Neuronal stem cell (in vitro differentiated cells): Measurements from ENCODE around the gene BIRC6.

Experiments used
- DNase-seq: peaks from one replicate; pipeline ENCODE4 v3.0.0-alpha.2; 2013; ENCODE audit warnings: low spot score
- H2AFZ ChIP-seq: one replicate; pipeline ENCODE4 v1.6.1; 2013; ENCODE audit warnings: mild to moderate bottlenecking, low read length, inconsistent platforms
- H2AK5ac ChIP-seq: 2 replicates; pipeline ENCODE4 v1.6.1; 2013; ENCODE audit warnings: low read depth, mild to moderate bottlenecking, inconsistent platforms, low read length, moderate library complexity, mixed read lengths
- H2BK120ac ChIP-seq: 2 replicates; pipeline ENCODE4 v1.6.1; 2013; ENCODE audit warnings: low read depth, mild to moderate bottlenecking, inconsistent platforms, low read length, moderate library complexity, mixed read lengths
- H2BK12ac ChIP-seq: one replicate; pipeline ENCODE4 v1.6.1; 2013; ENCODE audit warnings: low read length, inconsistent platforms
- H2BK15ac ChIP-seq: 2 replicates; pipeline ENCODE4 v1.6.1; 2013; ENCODE audit warnings: mild to moderate bottlenecking, low read length, inconsistent platforms, mixed read lengths
- H2BK5ac ChIP-seq: one replicate; pipeline ENCODE4 v1.6.1; 2013; ENCODE audit warnings: inconsistent platforms, mild to moderate bottlenecking, low read length, moderate library complexity
- H3K14ac ChIP-seq: one replicate; pipeline ENCODE4 v1.6.1; 2013; ENCODE audit warnings: low read length, inconsistent platforms
- H3K18ac ChIP-seq: 2 replicates; pipeline ENCODE4 v1.6.1; 2013; ENCODE audit warnings: low read length, inconsistent platforms
- H3K23ac ChIP-seq: 2 replicates; pipeline ENCODE4 v1.6.1; 2013; ENCODE audit warnings: low read depth, mild to moderate bottlenecking, mixed read lengths, low read length, inconsistent platforms; ENCODE audit not compliant: poor library complexity
- H3K27ac ChIP-seq: replicated peaks from 3 replicates; pipeline ENCODE4 v1.5.1; 2013; ENCODE audit warnings: low read length, inconsistent platforms
- H3K27me3 ChIP-seq, 3 experiments: 2 replicates each; pipeline ENCODE4 v1.6.1; 2013; ENCODE audit warnings: low read length in 3 of 3, mild to moderate bottlenecking in 2 of 3, inconsistent platforms in 1 of 3, low read depth in 1 of 3, mixed read lengths in 1 of 3, moderate library complexity in 1 of 3; ENCODE audit not compliant: control insufficient read depth in 3 of 3, insufficient read depth in 3 of 3
- H3K36me3 ChIP-seq, 2 donors: replicated peaks in 1 of 2; 2 replicates each; pipeline ENCODE4 v1.6.1; 2013; ENCODE audit warnings: low read length in 2 of 2; ENCODE audit not compliant: control insufficient read depth in 2 of 2, insufficient read depth in 2 of 2
- H3K4ac ChIP-seq: 2 replicates; pipeline ENCODE4 v1.6.1; 2013; ENCODE audit warnings: inconsistent platforms, mild to moderate bottlenecking, low read length, moderate library complexity
- H3K4me1 ChIP-seq, 2 donors: 1 replicate in 1 of 2; 2 replicates in 1 of 2; pipeline ENCODE4 v1.6.1; 2013; ENCODE audit warnings: low read length in 2 of 2, low read depth in 1 of 2; ENCODE audit not compliant: control insufficient read depth in 2 of 2, insufficient read depth in 1 of 2
- H3K4me2 ChIP-seq: one replicate; pipeline ENCODE4 v1.6.1; 2013; ENCODE audit warnings: mild to moderate bottlenecking, low read length, inconsistent platforms; ENCODE audit not compliant: insufficient read depth, poor library complexity, severe bottlenecking
- H3K4me3 ChIP-seq, 2 donors: 2 replicates each; pipeline ENCODE4 v1.5.1; 2013; ENCODE audit warnings: low read length in 2 of 2, mild to moderate bottlenecking in 2 of 2, inconsistent platforms in 1 of 2, moderate library complexity in 1 of 2
- H3K79me1 ChIP-seq: one replicate; pipeline ENCODE4 v1.6.1; 2013; ENCODE audit warnings: low read depth, mild to moderate bottlenecking, inconsistent platforms, low read length, moderate library complexity
- H3K9ac ChIP-seq: one replicate; pipeline ENCODE4 v1.6.1; 2013; ENCODE audit warnings: mild to moderate bottlenecking, low read depth, low read length, inconsistent platforms; ENCODE audit not compliant: poor library complexity
- H3K9me3 ChIP-seq, 2 donors: replicated peaks in 1 of 2; 2 replicates each; pipeline versions ENCODE3 to v1.6.1; 2013; ENCODE audit warnings: low read length in 2 of 2, mild to moderate bottlenecking in 2 of 2, inconsistent platforms in 1 of 2, low read depth in 1 of 2, mixed read lengths in 1 of 2, moderate library complexity in 1 of 2; ENCODE audit not compliant: control insufficient read depth in 2 of 2, insufficient read depth in 1 of 2
- H4K8ac ChIP-seq: one replicate; pipeline ENCODE4 v1.6.1; 2013; ENCODE audit warnings: low read depth, mild to moderate bottlenecking, inconsistent platforms, low read length, moderate library complexity
- H4K91ac ChIP-seq: one replicate; pipeline ENCODE4 v1.6.1; 2013; ENCODE audit warnings: low read length, low read depth, mild to moderate bottlenecking, inconsistent platforms; ENCODE audit not compliant: poor library complexity
- WGBS, 2 donors: extraction: QIAGEN DNeasy Blood & Tissue Kit; methylation state at CpG; one replicate each; pipeline ENCODE4 v1.1.7; 2013; ENCODE audit warnings: missing lambda C conversion rate in 2 of 2, mixed read lengths in 1 of 2; ENCODE audit not compliant: insufficient read length in 2 of 2, insufficient replicate concordance in 1 of 2; ENCODE audit errors: extremely low coverage in 2 of 2; 5-methylcytosine and 5-hydroxymethylcytosine counted together

BIRC6 gene

GRCh38 chr2:32553829-32554432 lies 197.1 kb downstream of the BIRC6 start:
- no CpG with 5 or more reads among the region's 2 CpGs for WGBS, 2 donors
- DNase-seq = peak; percentile 3
- no peak overlapping the region for H3K4me3 ChIP-seq
- H3K79me1 ChIP-seq = no peaks in the 10 kb centered on the region
- no peak overlapping the region for H2AFZ ChIP-seq
- H4K91ac ChIP-seq = no peak overlapping the region
- no peaks in the 10 kb centered on the region for H3K27me3 ChIP-seq
- H3K27ac ChIP-seq = no peak overlapping the region
- H2BK15ac ChIP-seq = no peak overlapping the region
- H2BK12ac ChIP-seq = no peak overlapping the region
- no peak overlapping the region for H3K18ac ChIP-seq
- no peak overlapping the region for H3K14ac ChIP-seq
- H3K4me1 ChIP-seq = peaks cover 0 to 4% of the 10 kb centered on the region in 2 donors
- H2AK5ac ChIP-seq = no peak overlapping the region
- no peak overlapping the region for H2BK120ac ChIP-seq
- no peak overlapping the region for H3K23ac ChIP-seq
- peaks cover 0 to 28% of the 10 kb centered on the region in 2 donors for H3K36me3 ChIP-seq
- H4K8ac ChIP-seq = no peak overlapping the region
- H3K4me2 ChIP-seq = no peak overlapping the region
- no peak overlapping the region for H3K4ac ChIP-seq
- no peaks in the 10 kb centered on the region for H3K9me3 ChIP-seq
- H3K9ac ChIP-seq = no peak overlapping the region
- no peak overlapping the region for H2BK5ac ChIP-seq

GRCh38 chr2:32558492-32558891 lies 201.7 kb downstream of the BIRC6 start:
- Histone ChIP-seq H2BK12ac (no peak overlapping the region), H3K79me1 (no peaks in the 10 kb centered on the region), H3K4me2 (no peak overlapping the region), H3K18ac (no peak overlapping the region), H4K91ac (no peak overlapping the region), H3K9ac (no peak overlapping the region), H4K8ac (no peak overlapping the region), H3K9me3 (no peaks in the 10 kb centered on the region), H2AK5ac (no peak overlapping the region), H3K4ac (no peak overlapping the region), H3K23ac (no peak overlapping the region), H3K4me1 (peaks cover 0 to 9% of the 10 kb centered on the region in 2 donors), H2BK120ac (no peak overlapping the region), H3K36me3 (peaks cover 0 to 24% of the 10 kb centered on the region in 2 donors), H3K4me3 (no peak overlapping the region), H2AFZ (no peak overlapping the region), H3K27ac (no peak overlapping the region), H3K27me3 (no peaks in the 10 kb centered on the region), H3K14ac (no peak overlapping the region), H2BK15ac (no peak overlapping the region), H2BK5ac (no peak overlapping the region)
- no peak for DNase-seq
- no CpG with 5 or more reads among the region's 2 CpGs for WGBS, 2 donors

GRCh38 chr2:32559136-32559535 lies 202.3 kb downstream of the BIRC6 start:
- H3K4me1 ChIP-seq = peaks cover 0 to 9% of the 10 kb centered on the region in 2 donors
- no peak overlapping the region for H4K8ac ChIP-seq
- no peak overlapping the region for H4K91ac ChIP-seq
- H3K18ac ChIP-seq = no peak overlapping the region
- no peak overlapping the region for H2BK120ac ChIP-seq
- H3K79me1 ChIP-seq = no peaks in the 10 kb centered on the region
- no CpG with 5 or more reads among the region's 3 CpGs for WGBS, 2 donors
- H2AK5ac ChIP-seq = no peak overlapping the region
- H3K27me3 ChIP-seq = no peaks in the 10 kb centered on the region
- H3K14ac ChIP-seq = no peak overlapping the region
- H2BK12ac ChIP-seq = no peak overlapping the region
- H2BK15ac ChIP-seq = no peak overlapping the region
- DNase-seq = no peak
- H3K23ac ChIP-seq = no peak overlapping the region
- H3K36me3 ChIP-seq = peaks cover 0 to 24% of the 10 kb centered on the region in 2 donors
- no peak overlapping the region for H3K4me3 ChIP-seq
- no peak overlapping the region for H3K4me2 ChIP-seq
- no peak overlapping the region for H2AFZ ChIP-seq
- no peak overlapping the region for H2BK5ac ChIP-seq
- H3K27ac ChIP-seq = no peak overlapping the region
- no peak overlapping the region for H3K9ac ChIP-seq
- H3K9me3 ChIP-seq = peaks cover 0 to 1% of the 10 kb centered on the region in 2 donors
- no peak overlapping the region for H3K4ac ChIP-seq

GRCh38 chr2:32562906-32563305 lies 206.1 kb downstream of the BIRC6 start:
- Histone ChIP-seq H2BK15ac (no peak overlapping the region), H3K14ac (no peak overlapping the region), H3K18ac (no peak overlapping the region), H4K91ac (no peak overlapping the region), H3K9me3 (peaks cover 4 to 22% of the 10 kb centered on the region in 2 donors), H2BK120ac (no peak overlapping the region), H3K27ac (no peak overlapping the region), H3K9ac (no peak overlapping the region), H3K4ac (no peak overlapping the region), H4K8ac (no peak overlapping the region), H3K23ac (no peak overlapping the region), H3K4me3 (no peak overlapping the region), H2AK5ac (no peak overlapping the region), H2BK12ac (no peak overlapping the region), H3K27me3 (no peaks in the 10 kb centered on the region), H3K4me2 (no peak overlapping the region), H2AFZ (no peak overlapping the region), H3K4me1 (peaks cover 0 to 9% of the 10 kb centered on the region in 2 donors), H3K36me3 (peaks cover 4 to 43% of the 10 kb centered on the region in 2 donors), H2BK5ac (no peak overlapping the region), H3K79me1 (no peaks in the 10 kb centered on the region)
- WGBS, 2 donors = no CpG with 5 or more reads among the region's 4 CpGs
- no peak for DNase-seq
